Activated CD8-positive, alpha-beta T cell treated with anti-CD3 and anti-CD28 coated beads, Interleukin-2, amount 10 ng/mL, durations not matched to agents 7 days and 5 days (primary cell): Measurements from ENCODE around the gene C2CD3. TPM values are rescaled to one million over a fixed set of nuclear protein-coding genes. Genes with fewer than 3 reads are reported as not detected.
"Not testable (repeated sequence)": the region's sequence is repeated elsewhere in the genome, so short reads cannot be mapped to it uniquely, and the experiment has no call there.

Experiments
- ATAC-seq: fragments of 150-1000 bp; cut with Tn5 transposase; one replicate; pipeline ENCODE4 v1.10.0; 2021; ENCODE audit warnings: moderate library complexity
- CTCF ChIA-PET: fragments of 350-600 bp; sonication (Branson Sonifier 250); formaldehyde crosslinking; loops from one replicate; lab custom pipeline; 2021; ENCODE audit warnings: antibody characterized with exemption; lab: Charles Lee
- POLR2A ChIA-PET: fragments of 350-600 bp; sonication (Branson Sonifier 250); formaldehyde crosslinking; loops from one replicate; lab custom pipeline; 2021; ENCODE audit warnings: antibody characterized with exemption; lab: Charles Lee
- DNase-seq: peaks from one replicate; pipeline ENCODE4 v3.0.0-alpha.2; 2020
- H3K27ac Mint-ChIP-seq: one replicate; pipeline ENCODE4 v1.8.0; 2021; ENCODE audit warnings: mild to moderate bottlenecking, mixed read lengths
- H3K27me3 Mint-ChIP-seq: one replicate; pipeline ENCODE4 v1.8.0; 2021; ENCODE audit warnings: low read depth, mixed read lengths
- H3K36me3 Mint-ChIP-seq: one replicate; pipeline ENCODE4 v1.8.0; 2021; ENCODE audit warnings: low read depth, mixed read lengths
- H3K4me1 Mint-ChIP-seq: one replicate; pipeline ENCODE4 v1.8.0; 2021; ENCODE audit warnings: low read depth, mixed read lengths
- H3K4me3 Mint-ChIP-seq: one replicate; pipeline ENCODE4 v1.8.0; 2021; ENCODE audit warnings: mild to moderate bottlenecking, mixed read lengths
- H3K9me3 Mint-ChIP-seq: one replicate; pipeline ENCODE4 v1.8.0; 2022; ENCODE audit warnings: mixed read lengths; ENCODE audit not compliant: insufficient read depth
- total RNA-seq, 2 experiments: library from RNA; stranded (reverse); gene quantifications; one replicate each; pipeline ENCODE4 v1.2.3, GENCODE V29; 2021

C2CD3 gene
- total RNA-seq, 2 experiments from 2014 or later = 36.0 to 44.2 TPM

DNA sequence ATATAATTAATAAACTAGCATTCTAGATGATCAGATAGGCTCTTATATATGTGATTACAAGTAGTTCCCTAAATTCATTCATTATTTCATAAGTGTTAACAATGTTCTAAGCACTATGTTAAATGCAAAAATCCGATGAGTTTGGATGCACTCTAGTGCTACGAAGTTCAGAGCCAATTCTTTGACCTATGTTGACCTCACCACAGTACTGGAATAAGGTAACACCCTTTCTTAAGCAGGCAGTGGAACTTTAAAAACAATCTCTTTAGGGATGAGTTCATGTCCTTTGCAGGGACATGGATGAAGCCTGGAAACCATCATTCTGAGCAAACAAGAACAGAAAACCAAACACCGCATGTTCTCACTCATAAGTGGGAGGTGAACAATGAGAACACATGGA, 93.6 kb downstream of the C2CD3 start:
- ChIA-PET CTCF (no interaction called here), POLR2A (no interaction called here)
- H3K9me3 Mint-ChIP-seq = no peaks in the 10 kb centered on the region
- no peak for ATAC-seq
- H3K4me3 Mint-ChIP-seq = no peak overlapping the region
- H3K4me1 Mint-ChIP-seq = no peaks in the 10 kb centered on the region
- H3K36me3 Mint-ChIP-seq = peaks cover 53% of the 10 kb centered on the region
- H3K27ac Mint-ChIP-seq = no peak overlapping the region
- no peak for DNase-seq
- H3K27me3 Mint-ChIP-seq = no peaks in the 10 kb centered on the region

DNA sequence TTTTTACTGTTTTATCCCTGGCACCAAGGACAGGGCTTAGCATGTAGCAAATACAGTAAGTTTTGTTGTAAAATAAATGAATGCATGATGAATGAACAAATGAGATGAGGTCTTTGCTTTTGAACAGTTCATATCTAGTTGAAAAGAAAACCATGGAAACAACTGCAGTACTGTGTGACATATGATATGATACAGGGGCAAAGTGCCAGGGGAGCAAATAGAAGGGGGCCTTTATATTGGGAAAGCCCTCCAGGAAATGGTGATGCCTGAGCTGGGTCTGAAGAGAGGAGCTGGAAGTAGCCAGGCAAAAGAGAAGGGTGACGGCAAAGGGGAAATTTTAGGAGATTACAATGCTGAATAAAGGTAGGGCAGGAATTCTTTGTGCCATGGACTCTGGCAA, 98.1 kb downstream of the C2CD3 start:
- Mint-ChIP-seq H3K4me1 (no peaks in the 10 kb centered on the region), H3K27me3 (no peaks in the 10 kb centered on the region), H3K36me3 (peaks cover 53% of the 10 kb centered on the region), H3K4me3 (no peak overlapping the region), H3K9me3 (no peaks in the 10 kb centered on the region), H3K27ac (no peak overlapping the region)
- no peak for ATAC-seq
- POLR2A ChIA-PET = no interaction called here
- DNase-seq = no peak
- CTCF ChIA-PET = no interaction called here

DNA sequence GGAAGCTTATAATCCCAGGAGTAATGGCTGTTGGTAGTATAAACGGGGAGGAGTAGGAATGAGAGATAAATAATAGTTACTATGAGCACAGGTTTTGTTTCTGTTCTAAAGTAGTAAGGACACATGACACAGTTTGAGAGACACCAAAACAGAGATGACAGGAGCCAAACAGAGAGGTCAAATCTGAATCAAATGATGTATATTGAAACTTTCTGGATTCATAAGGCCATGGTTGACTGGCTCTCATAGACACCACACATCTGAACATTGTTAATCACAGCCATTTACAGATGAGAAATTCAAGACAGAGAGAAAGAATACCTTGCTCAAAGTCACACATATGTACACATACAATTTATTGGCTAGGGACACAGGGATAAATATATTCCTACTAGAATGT, 98.5 kb downstream of the C2CD3 start:
- Mint-ChIP-seq H3K4me1 (no peaks in the 10 kb centered on the region), H3K27me3 (no peaks in the 10 kb centered on the region), H3K36me3 (peaks cover 50% of the 10 kb centered on the region), H3K4me3 (no peak overlapping the region), H3K9me3 (no peaks in the 10 kb centered on the region), H3K27ac (no peak overlapping the region)
- POLR2A ChIA-PET = no interaction called here
- CTCF ChIA-PET = no interaction called here
- ATAC-seq (no peak), DNase-seq (no peak)

DNA sequence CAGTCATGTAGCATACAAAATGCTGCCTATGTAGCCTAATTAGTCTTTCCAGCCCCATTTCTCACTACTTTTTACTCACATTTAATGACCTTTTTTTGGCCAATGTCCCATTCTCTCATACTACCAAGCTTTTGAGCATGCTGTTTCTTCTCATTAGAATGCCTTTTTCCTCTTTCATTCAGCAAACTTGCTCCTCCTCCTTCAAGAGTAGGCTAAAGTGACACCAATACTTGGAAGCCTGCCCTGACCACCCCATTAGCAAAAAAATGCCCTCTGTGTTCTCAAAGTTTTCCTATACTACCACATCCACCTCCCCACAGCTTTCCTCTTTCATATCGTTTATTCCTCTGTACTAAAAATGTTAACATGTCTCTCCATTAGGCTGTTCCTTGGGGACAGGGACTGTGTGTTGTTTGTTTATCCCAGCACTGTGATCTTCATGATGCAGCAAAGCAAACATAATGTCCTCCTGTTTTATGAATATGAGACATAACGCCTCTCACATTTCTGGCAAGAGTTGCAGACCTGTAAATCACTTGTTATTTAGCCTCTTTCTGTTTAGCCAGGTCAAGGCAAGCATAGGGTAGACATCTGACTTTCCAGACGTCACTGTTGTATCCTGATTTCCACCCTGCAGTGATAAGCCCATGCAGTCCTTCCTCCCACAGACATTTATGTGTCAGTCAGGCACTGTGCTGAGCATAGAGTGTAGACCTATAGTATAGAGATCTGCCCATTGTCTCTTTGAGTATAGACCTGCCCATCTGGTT, 99.9 kb downstream of the C2CD3 start:
- Mint-ChIP-seq H3K36me3 (peaks cover 45% of the 10 kb centered on the region), H3K27ac (no peak overlapping the region)

DNA sequence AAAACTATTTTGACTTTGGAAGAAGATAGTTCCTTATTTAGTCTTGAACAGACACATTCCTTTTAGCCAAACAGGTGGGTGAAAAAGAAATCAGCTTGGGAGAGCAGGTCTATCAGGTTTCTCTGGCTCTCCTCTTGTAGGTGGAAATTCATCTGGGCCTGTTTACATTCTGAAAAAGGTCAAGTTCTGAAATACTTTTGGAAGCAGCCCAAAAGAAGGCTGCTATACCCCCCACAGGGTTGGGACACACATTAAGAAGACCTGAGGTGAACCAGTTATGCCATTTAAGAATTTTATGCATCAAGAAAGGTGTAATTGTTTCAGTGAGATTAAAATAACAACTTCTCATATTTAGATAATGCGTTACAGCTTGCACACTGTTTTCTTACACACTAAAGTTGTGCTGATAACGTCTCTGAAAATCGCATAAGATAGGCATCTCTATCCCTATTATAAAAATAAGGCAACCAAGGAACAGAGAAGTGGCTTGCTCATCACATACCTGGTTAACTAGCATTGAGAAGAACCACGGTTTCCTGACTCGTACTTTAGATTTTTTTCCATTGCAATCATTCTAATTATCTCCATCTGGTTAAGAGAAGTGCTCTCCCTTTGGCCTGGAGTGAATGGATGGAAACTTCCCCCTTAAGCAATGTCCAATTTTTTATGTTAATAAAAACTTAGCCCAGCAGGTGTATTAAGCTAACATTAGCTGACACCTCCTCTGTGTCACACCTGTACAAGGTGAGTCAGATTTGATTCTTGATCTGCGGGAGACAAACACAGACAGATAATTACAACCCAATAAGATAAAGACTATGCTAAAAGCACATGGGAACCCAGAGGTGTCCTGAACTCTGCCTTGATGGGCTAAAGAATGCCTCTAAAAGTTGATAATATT, 101.4 kb downstream of the C2CD3 start:
- Mint-ChIP-seq H3K36me3 (peaks cover 54% of the 10 kb centered on the region), H3K4me3 (no peak overlapping the region), H3K27ac (no peak overlapping the region), H3K9me3 (no peaks in the 10 kb centered on the region), H3K27me3 (no peaks in the 10 kb centered on the region), H3K4me1 (no peaks in the 10 kb centered on the region)
- POLR2A ChIA-PET = interaction anchor here (0.8 kb wide), 1 partner anchor 65 kb away, joined by 4 read pairs; no protein-coding TSS in a partner anchor
- DNase-seq (no peak), ATAC-seq (no peak)
- CTCF ChIA-PET = interaction anchor here (1.0 to 1.3 kb wide), 2 partner anchors 18 to 20 kb away, joined by 3 read pairs; no protein-coding TSS in a partner anchor

More for the DNA sequence above, 99.9 kb downstream of the C2CD3 start:
- no peak overlapping the region for H3K4me3 Mint-ChIP-seq
- DNase-seq (no peak), ATAC-seq (no peak)
- CTCF ChIA-PET = no interaction called here
- H3K4me1 Mint-ChIP-seq = no peaks in the 10 kb centered on the region
- H3K27me3 Mint-ChIP-seq = no peaks in the 10 kb centered on the region
- no peaks in the 10 kb centered on the region for H3K9me3 Mint-ChIP-seq
- POLR2A ChIA-PET = interaction anchor here (0.8 kb wide), 1 partner anchor 66 kb away, joined by 4 read pairs; no protein-coding TSS in a partner anchor

DNA sequence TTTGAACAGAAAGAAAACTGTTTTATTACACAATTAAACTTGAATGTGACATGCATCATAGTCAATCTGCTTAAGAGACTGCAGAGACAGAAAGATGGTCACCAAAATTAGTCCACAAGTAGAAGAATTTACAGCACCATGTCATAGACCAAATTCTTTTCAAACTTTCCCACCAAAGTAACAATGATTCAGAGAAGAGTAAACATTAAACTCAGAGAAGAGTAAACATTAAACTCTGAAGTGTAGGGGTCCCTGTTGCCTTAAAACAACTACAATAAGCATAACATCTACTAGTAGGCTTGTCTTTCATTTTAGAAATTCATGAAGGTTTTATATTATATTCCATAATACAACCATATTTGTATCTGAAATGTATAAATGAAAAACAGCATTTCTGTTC, 104.1 kb downstream of the C2CD3 start:
- ATAC-seq, H3K4me3 Mint-ChIP-seq, H3K9me3 Mint-ChIP-seq, CTCF ChIA-PET, DNase-seq, H3K4me1 Mint-ChIP-seq, POLR2A ChIA-PET, H3K27ac Mint-ChIP-seq, H3K27me3 Mint-ChIP-seq: not testable (repeated sequence)
- H3K36me3 Mint-ChIP-seq = peaks cover 52% of the 10 kb centered on the region

DNA sequence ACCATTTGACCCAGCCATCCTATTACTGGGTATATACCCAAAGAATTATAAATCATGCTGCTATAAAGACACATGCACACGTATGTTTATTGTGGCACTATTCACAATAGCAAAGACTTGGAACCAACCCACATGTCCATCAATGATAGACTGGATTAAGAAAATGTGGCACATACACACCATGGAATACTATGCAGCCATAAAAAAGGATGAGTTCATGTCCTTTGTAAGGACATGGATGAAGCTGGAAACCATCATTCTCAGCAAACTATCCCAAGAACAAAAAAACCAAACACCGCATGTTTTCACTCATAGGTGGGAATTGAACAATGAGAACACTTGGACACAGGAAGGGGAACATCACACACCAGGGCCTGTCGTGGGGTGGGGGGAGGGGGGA, 105.3 kb downstream of the C2CD3 start:
- H3K4me1 Mint-ChIP-seq, DNase-seq, H3K9me3 Mint-ChIP-seq, H3K27ac Mint-ChIP-seq, ATAC-seq, POLR2A ChIA-PET, H3K27me3 Mint-ChIP-seq, CTCF ChIA-PET, H3K4me3 Mint-ChIP-seq: not testable (repeated sequence)
- peaks cover 52% of the 10 kb centered on the region for H3K36me3 Mint-ChIP-seq

- POLR2A ChIA-PET, H3K4me1 Mint-ChIP-seq, H3K27me3 Mint-ChIP-seq, H3K27ac Mint-ChIP-seq, H3K4me3 Mint-ChIP-seq, H3K9me3 Mint-ChIP-seq, ATAC-seq, DNase-seq, CTCF ChIA-PET: not testable (repeated sequence)
- H3K36me3 Mint-ChIP-seq = peaks cover 55% of the 10 kb centered on the region
These were observed 107.2 kb downstream of the C2CD3 start for GRCh38 chr11:74063628-74064027.

DNA sequence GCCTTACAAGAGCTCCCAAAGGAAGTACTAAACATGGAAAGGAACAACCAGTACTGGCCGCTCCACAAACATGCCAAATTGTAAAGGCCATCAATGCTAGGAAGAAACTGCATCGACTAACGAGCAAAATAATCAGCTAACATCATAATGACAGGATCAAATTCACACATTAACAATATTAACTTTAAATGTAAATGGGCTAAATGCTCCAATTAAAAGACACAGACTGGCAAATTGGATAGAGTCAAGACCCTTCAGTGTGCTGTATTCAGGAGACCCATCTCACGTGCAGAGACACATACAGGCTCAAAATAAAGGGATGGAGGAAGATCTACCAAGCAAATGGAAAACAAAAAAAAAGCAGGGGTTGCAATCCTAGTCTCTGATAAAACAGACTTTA, 109.2 kb downstream of the C2CD3 start:
- H3K4me3 Mint-ChIP-seq, POLR2A ChIA-PET, H3K27ac Mint-ChIP-seq, H3K4me1 Mint-ChIP-seq, H3K9me3 Mint-ChIP-seq, ATAC-seq, H3K27me3 Mint-ChIP-seq, DNase-seq: not testable (repeated sequence)
- CTCF ChIA-PET = interaction anchor here (1.1 kb wide), 1 partner anchor 10 kb away, joined by 3 read pairs; no protein-coding TSS in a partner anchor
- peaks cover 56% of the 10 kb centered on the region for H3K36me3 Mint-ChIP-seq

GRCh38 chr11:74057249-74058151, 113.3 kb downstream of the C2CD3 start:
- H3K27ac Mint-ChIP-seq = no peak overlapping the region
- H3K4me1 Mint-ChIP-seq = peaks cover 2% of the 10 kb centered on the region
- CTCF ChIA-PET = no interaction called here
- H3K27me3 Mint-ChIP-seq = no peaks in the 10 kb centered on the region
- ATAC-seq (no peak), DNase-seq (no peak)
- H3K9me3 Mint-ChIP-seq = no peaks in the 10 kb centered on the region
- H3K36me3 Mint-ChIP-seq = peaks cover 40% of the 10 kb centered on the region
- POLR2A ChIA-PET = interaction anchor here (0.5 kb wide), 1 partner anchor 21 kb away, joined by 3 read pairs; no protein-coding TSS in a partner anchor
- no peak overlapping the region for H3K4me3 Mint-ChIP-seq

DNA sequence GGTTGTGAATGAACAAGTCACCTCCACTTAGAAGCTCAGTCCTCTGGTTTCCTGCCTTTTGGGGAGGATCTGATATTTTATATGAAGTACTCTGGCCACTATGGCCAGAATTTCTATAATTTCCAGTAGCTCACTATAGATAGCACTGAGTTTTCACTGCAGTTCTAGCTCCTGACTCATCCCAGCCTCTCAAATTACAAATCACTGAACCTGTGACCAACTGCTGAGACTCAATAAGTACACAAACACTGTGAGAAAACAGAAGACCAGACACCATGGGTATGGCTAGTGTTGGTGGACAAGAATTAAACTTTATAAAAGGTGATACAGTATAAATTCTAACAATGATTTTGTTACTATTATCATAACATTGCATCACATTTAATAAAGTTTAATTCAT, 114.9 kb downstream of the C2CD3 start:
- Mint-ChIP-seq H3K27ac (no peak overlapping the region), H3K36me3 (peaks cover 34% of the 10 kb centered on the region), H3K4me1 (peaks cover 2% of the 10 kb centered on the region), H3K27me3 (no peaks in the 10 kb centered on the region), H3K4me3 (no peak overlapping the region), H3K9me3 (no peaks in the 10 kb centered on the region)
- no peak for DNase-seq
- CTCF ChIA-PET = interaction anchor here (1.2 to 1.8 kb wide), 2 partner anchors 61 to 92 kb away, joined by 3 to 5 read pairs; no protein-coding TSS in a partner anchor
- POLR2A ChIA-PET = no interaction called here
- no peak for ATAC-seq
